Measurements from ENCODE around the gene CLNS1A.

The CLNS1A gene

DNA sequence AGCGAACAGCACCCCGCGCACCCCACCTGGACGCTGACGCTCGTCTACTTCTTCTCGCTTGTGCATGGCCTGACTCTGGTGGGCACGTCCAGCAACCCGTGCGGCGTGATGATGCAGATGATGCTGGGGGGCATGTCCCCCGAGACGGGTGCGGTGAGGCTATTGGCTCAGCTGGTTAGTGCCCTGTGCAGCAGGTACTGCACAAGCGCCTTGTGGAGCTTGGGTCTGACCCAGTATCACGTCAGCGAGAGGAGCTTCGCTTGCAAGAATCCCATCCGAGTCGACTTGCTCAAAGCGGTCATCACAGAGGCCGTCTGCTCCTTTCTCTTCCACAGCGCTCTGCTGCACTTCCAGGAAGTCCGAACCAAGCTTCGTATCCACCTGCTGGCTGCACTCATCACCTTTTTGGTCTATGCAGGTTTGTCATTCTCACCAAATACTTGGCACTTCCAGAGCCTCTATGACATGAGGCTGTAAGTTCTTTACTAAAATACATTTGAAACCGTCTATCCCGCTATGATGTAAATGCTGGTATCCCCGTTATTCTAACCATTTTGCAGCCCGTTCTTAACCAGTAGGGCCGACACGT lies 47.3 kb downstream of the CLNS1A start:
- Histone ChIP-seq H3K9me3 (replicated peaks; ENCODE audit: insufficient read depth, low read length) (no peaks in the 10 kb centered on the region), H3K4me1 (ENCODE audit: low read length) (peaks cover 8% of the 10 kb centered on the region; the same call in 1 of the 2 replicates), H3K4me3 (ENCODE audit: low read length) (peak overlapping the region; percentile 78), H3K27ac (ENCODE audit: low read length) (peak overlapping the region; percentile 10; the same call in 1 of the 2 replicates), H3K9ac (ENCODE audit: low read length) (peak overlapping the region; percentile 53; the same call in 1 of the 2 replicates), H3K27me3 (replicated peaks; ENCODE audit: insufficient read depth, low read length) (no peaks in the 10 kb centered on the region), H4K20me1 (ENCODE audit: insufficient read depth, low read length) (no peaks in the 10 kb centered on the region), H3K36me3 (replicated peaks; ENCODE audit: insufficient read depth, low read length) (no peaks in the 10 kb centered on the region), H3K9me2 (replicated peaks; ENCODE audit: insufficient read depth, low read length) (no peaks in the 10 kb centered on the region), H2AFZ (ENCODE audit: low read length) (peak overlapping the region; percentile 93), H3F3A (ENCODE audit: insufficient read depth, low read length) (peaks cover 10% of the 10 kb centered on the region), H3K4me2 (ENCODE audit: low read depth, low read length) (peak overlapping the region; percentile 100), H3K79me2 (ENCODE audit: low read length) (no peaks in the 10 kb centered on the region)
- DNase-seq = peak; percentile 47
- TF ChIP-seq EZH2phosphoT487 (IDR thresholded peaks at IDR 0.05; ENCODE audit: low read length) (no peak), CTCF (IDR thresholded peaks at IDR 0.05; ENCODE audit: low read length) (peak; percentile 14; the same call in 1 of the 2 replicates), EZH2 (optimal IDR thresholded peaks at IDR 0.05; ENCODE audit: low read depth, low read length) (no peak)

DNA sequence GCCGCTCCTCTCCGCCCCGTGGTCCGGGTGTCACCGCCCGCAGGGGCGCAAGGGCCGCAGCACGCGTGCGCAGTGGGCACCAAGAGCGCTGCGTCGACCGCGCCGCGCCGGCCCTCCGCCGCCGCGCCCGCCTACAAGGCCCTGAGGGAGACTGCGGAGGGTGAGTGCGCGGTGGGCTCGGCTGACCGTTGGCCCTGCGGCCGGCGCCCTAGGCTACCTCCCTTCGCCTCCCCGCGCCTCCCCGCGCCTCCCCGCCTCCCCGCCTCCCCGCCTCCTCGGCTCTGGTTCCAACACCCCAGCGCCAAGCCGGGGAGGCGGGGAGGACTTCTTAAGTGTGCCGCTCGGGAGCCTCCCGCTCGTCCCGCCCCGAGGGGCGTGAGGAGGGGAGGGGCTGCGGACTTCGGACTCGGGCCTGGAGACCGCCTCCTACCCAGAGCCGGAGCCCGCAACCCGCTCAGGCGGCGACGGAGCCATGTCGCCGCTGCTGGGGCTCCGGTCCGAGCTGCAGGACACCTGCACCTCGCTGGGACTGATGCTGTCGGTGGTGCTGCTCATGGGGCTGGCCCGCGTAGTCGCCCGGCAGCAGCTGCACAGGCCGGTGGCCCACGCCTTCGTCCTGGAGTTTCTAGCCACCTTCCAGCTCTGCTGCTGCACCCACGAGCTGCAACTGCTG lies 47.9 kb downstream of the CLNS1A start, which contains the start of gene AQP11:
AQP11 (plus strand) TSS at position 433 of the 673 bp plus-strand sequence; CDS start at position 473, 40 bp downstream.
- Histone ChIP-seq H3K9me3 (replicated peaks; ENCODE audit: insufficient read depth, low read length) (no peaks in the 10 kb centered on the region), H2AFZ (ENCODE audit: low read length) (peak within 1 kb of the TSS; percentile 93), H4K20me1 (ENCODE audit: insufficient read depth, low read length) (no peaks in the 10 kb centered on the region), H3K4me2 (ENCODE audit: low read depth, low read length) (peak within 1 kb of the TSS; percentile 100), H3K9me2 (replicated peaks; ENCODE audit: insufficient read depth, low read length) (no peaks in the 10 kb centered on the region), H3K27ac (ENCODE audit: low read length) (peak within 1 kb of the TSS; percentile 10; the same call in 1 of the 2 replicates), H3K27me3 (replicated peaks; ENCODE audit: insufficient read depth, low read length) (no peaks in the 10 kb centered on the region), H3K79me2 (ENCODE audit: low read length) (no peaks in the 10 kb centered on the region), H3K9ac (ENCODE audit: low read length) (peak within 1 kb of the TSS; percentile 53; the same call in 1 of the 2 replicates), H3K36me3 (replicated peaks; ENCODE audit: insufficient read depth, low read length) (no peaks in the 10 kb centered on the region), H3K4me1 (ENCODE audit: low read length) (peaks cover 8% of the 10 kb centered on the region; the same call in 1 of the 2 replicates), H3F3A (ENCODE audit: insufficient read depth, low read length) (peaks cover 10% of the 10 kb centered on the region), H3K4me3 (ENCODE audit: low read length) (peak within 1 kb of the TSS; percentile 78)
- DNase-seq = peak; percentile 91
- TF ChIP-seq CTCF (IDR thresholded peaks at IDR 0.05; ENCODE audit: low read length) (no peak), EZH2phosphoT487 (IDR thresholded peaks at IDR 0.05; ENCODE audit: low read length) (no peak), EZH2 (optimal IDR thresholded peaks at IDR 0.05; ENCODE audit: low read depth, low read length) (no peak)

- DNase-seq = no peak
- no peak overlapping the region for H3K27ac ChIP-seq (ENCODE audit: low read length)
- H3K27me3 ChIP-seq (replicated peaks; ENCODE audit: insufficient read depth, low read length) = no peaks in the 10 kb centered on the region
- H3K9ac ChIP-seq (ENCODE audit: low read length) = peak overlapping the region; percentile 18; the same call in 1 of the 2 replicates
- peaks cover 10% of the 10 kb centered on the region for H3F3A ChIP-seq (ENCODE audit: insufficient read depth, low read length)
- no peak for TF ChIP-seq CTCF (IDR thresholded peaks at IDR 0.05; ENCODE audit: low read length)
- TF ChIP-seq EZH2 (optimal IDR thresholded peaks at IDR 0.05; ENCODE audit: low read depth, low read length) = no peak
- no peak for TF ChIP-seq EZH2phosphoT487 (IDR thresholded peaks at IDR 0.05; ENCODE audit: low read length)
- no peaks in the 10 kb centered on the region for H3K9me2 ChIP-seq (replicated peaks; ENCODE audit: insufficient read depth, low read length)
- peak overlapping the region; percentile 78 for H3K4me3 ChIP-seq (ENCODE audit: low read length)
- peak overlapping the region; percentile 86 for H2AFZ ChIP-seq (ENCODE audit: low read length)
- no peaks in the 10 kb centered on the region for H3K36me3 ChIP-seq (replicated peaks; ENCODE audit: insufficient read depth, low read length)
- peaks cover 8% of the 10 kb centered on the region; the same call in 1 of the 2 replicates for H3K4me1 ChIP-seq (ENCODE audit: low read length)
- no peaks in the 10 kb centered on the region for H3K9me3 ChIP-seq (replicated peaks; ENCODE audit: insufficient read depth, low read length)
- no peaks in the 10 kb centered on the region for H3K79me2 ChIP-seq (ENCODE audit: low read length)
- H4K20me1 ChIP-seq (ENCODE audit: insufficient read depth, low read length) = no peaks in the 10 kb centered on the region
- peak overlapping the region; percentile 100 for H3K4me2 ChIP-seq (ENCODE audit: low read depth, low read length)
Measured at GRCh38 chr11:77589181-77589520, 48.4 kb downstream of the CLNS1A start.
